Measurements from ENCODE around the gene PITPNM3. TPM values are rescaled to one million over a fixed set of nuclear protein-coding genes. Genes with fewer than 3 reads are reported as not detected.

The PITPNM3 gene
- total RNA-seq, 2 experiments from 2014 or later: 0.38 to 0.67 TPM

GRCh38 chr17:6546069-6546718 is 10.2 kb downstream of the PITPNM3 start:
- H3K4me3 Mint-ChIP-seq: no peak overlapping the region
- intact Hi-C loops (cut with micrococcal nuclease): loop anchor here (5.0 kb wide), 1 partner anchor 74 kb away; no protein-coding TSS in a partner anchor

GRCh38 chr17:6545291-6545690 is 11.1 kb downstream of the PITPNM3 start:
- CTCF ChIA-PET: no interaction called here
- no peaks in the 10 kb centered on the region for H3K36me3 Mint-ChIP-seq (ENCODE audit: low read depth)
- peaks cover 2% of the 10 kb centered on the region for H3K27me3 Mint-ChIP-seq (ENCODE audit: low read depth)
- no peak overlapping the region for H3K4me3 Mint-ChIP-seq
- no peaks in the 10 kb centered on the region for H3K9me3 Mint-ChIP-seq
- DNase-seq: no peak
- H3K27ac Mint-ChIP-seq: no peak overlapping the region
- intact Hi-C loops (cut with micrococcal nuclease): loop anchor here (5.0 kb wide), 1 partner anchor 73 kb away; no protein-coding TSS in a partner anchor
- peaks cover 8% of the 10 kb centered on the region for H3K4me1 Mint-ChIP-seq (ENCODE audit: low read depth)

More at GRCh38 chr17:6546069-6546718, 10.2 kb downstream of the PITPNM3 start:
- Mint-ChIP-seq H3K9me3 (no peaks in the 10 kb centered on the region), H3K27me3 (ENCODE audit: low read depth) (peaks cover 2% of the 10 kb centered on the region), H3K4me1 (ENCODE audit: low read depth) (peaks cover 8% of the 10 kb centered on the region), H3K36me3 (ENCODE audit: low read depth) (no peaks in the 10 kb centered on the region), H3K27ac (no peak overlapping the region)
- DNase-seq: no peak
- CTCF ChIA-PET: no interaction called here

GRCh38 chr17:6544011-6544370 is 12.4 kb downstream of the PITPNM3 start:
- H3K27me3 Mint-ChIP-seq (ENCODE audit: low read depth): peaks cover 2% of the 10 kb centered on the region
- intact Hi-C loops (cut with micrococcal nuclease): no loop called here
- no peak overlapping the region for H3K4me3 Mint-ChIP-seq
- peaks cover 8% of the 10 kb centered on the region for H3K4me1 Mint-ChIP-seq (ENCODE audit: low read depth)
- H3K27ac Mint-ChIP-seq: no peak overlapping the region
- no peak for DNase-seq
- peaks cover 2% of the 10 kb centered on the region for H3K36me3 Mint-ChIP-seq (ENCODE audit: low read depth)
- H3K9me3 Mint-ChIP-seq: no peaks in the 10 kb centered on the region
- CTCF ChIA-PET: no interaction called here

- Mint-ChIP-seq H3K27ac (no peak overlapping the region), H3K27me3 (ENCODE audit: low read depth) (peaks cover 2% of the 10 kb centered on the region), H3K36me3 (ENCODE audit: low read depth) (peaks cover 2% of the 10 kb centered on the region), H3K9me3 (no peaks in the 10 kb centered on the region), H3K4me1 (ENCODE audit: low read depth) (peaks cover 3% of the 10 kb centered on the region), H3K4me3 (no peak overlapping the region)
- intact Hi-C loops (cut with micrococcal nuclease): no loop called here
- CTCF ChIA-PET: no interaction called here
- DNase-seq: no peak
These were observed 13.0 kb downstream of the PITPNM3 start for GRCh38 chr17:6543079-6544010.

GRCh38 chr17:6542577-6542976 is 13.8 kb downstream of the PITPNM3 start:
- Mint-ChIP-seq H3K27ac (no peak overlapping the region), H3K9me3 (no peaks in the 10 kb centered on the region), H3K4me1 (ENCODE audit: low read depth) (no peaks in the 10 kb centered on the region), H3K36me3 (ENCODE audit: low read depth) (peaks cover 2% of the 10 kb centered on the region), H3K4me3 (no peak overlapping the region), H3K27me3 (ENCODE audit: low read depth) (peaks cover 2% of the 10 kb centered on the region)
- CTCF ChIA-PET: no interaction called here
- no peak for DNase-seq
- intact Hi-C loops (cut with micrococcal nuclease): no loop called here

GRCh38 chr17:6541886-6542285 is 14.5 kb downstream of the PITPNM3 start:
- Mint-ChIP-seq H3K36me3 (ENCODE audit: low read depth) (peaks cover 2% of the 10 kb centered on the region), H3K27ac (no peak overlapping the region), H3K4me1 (ENCODE audit: low read depth) (no peaks in the 10 kb centered on the region), H3K4me3 (no peak overlapping the region), H3K9me3 (no peaks in the 10 kb centered on the region), H3K27me3 (ENCODE audit: low read depth) (peaks cover 2% of the 10 kb centered on the region)
- intact Hi-C loops (cut with micrococcal nuclease): no loop called here
- DNase-seq: no peak
- CTCF ChIA-PET: no interaction called here

GRCh38 chr17:6539871-6540270 is 16.5 kb downstream of the PITPNM3 start:
- Mint-ChIP-seq H3K36me3 (ENCODE audit: low read depth) (peaks cover 2% of the 10 kb centered on the region), H3K27me3 (ENCODE audit: low read depth) (peaks cover 2% of the 10 kb centered on the region), H3K9me3 (no peaks in the 10 kb centered on the region), H3K4me1 (ENCODE audit: low read depth) (no peaks in the 10 kb centered on the region), H3K4me3 (no peak overlapping the region), H3K27ac (no peak overlapping the region)
- no peak for DNase-seq
- intact Hi-C loops (cut with micrococcal nuclease): no loop called here
- CTCF ChIA-PET: no interaction called here

- peaks cover 2% of the 10 kb centered on the region for H3K36me3 Mint-ChIP-seq (ENCODE audit: low read depth)
- intact Hi-C loops (cut with micrococcal nuclease): no loop called here
- H3K27ac Mint-ChIP-seq: no peak overlapping the region
These were observed 19.7 kb downstream of the PITPNM3 start for GRCh38 chr17:6536566-6537065.

GRCh38 chr17:6536053-6536452 is 20.3 kb downstream of the PITPNM3 start:
- Mint-ChIP-seq H3K9me3 (no peaks in the 10 kb centered on the region), H3K4me3 (no peak overlapping the region), H3K36me3 (ENCODE audit: low read depth) (peaks cover 2% of the 10 kb centered on the region), H3K27me3 (ENCODE audit: low read depth) (peaks cover 3% of the 10 kb centered on the region), H3K27ac (no peak overlapping the region), H3K4me1 (ENCODE audit: low read depth) (no peaks in the 10 kb centered on the region)
- CTCF ChIA-PET: no interaction called here
- intact Hi-C loops (cut with micrococcal nuclease): no loop called here
- no peak for DNase-seq

More at GRCh38 chr17:6536566-6537065, 19.7 kb downstream of the PITPNM3 start:
- Mint-ChIP-seq H3K9me3 (no peaks in the 10 kb centered on the region), H3K4me3 (no peak overlapping the region), H3K27me3 (ENCODE audit: low read depth) (peaks cover 3% of the 10 kb centered on the region), H3K4me1 (ENCODE audit: low read depth) (no peaks in the 10 kb centered on the region)
- DNase-seq: no peak
- CTCF ChIA-PET: no interaction called here

- Mint-ChIP-seq H3K4me3 (no peak overlapping the region), H3K36me3 (ENCODE audit: low read depth) (peaks cover 2% of the 10 kb centered on the region), H3K9me3 (no peaks in the 10 kb centered on the region), H3K27me3 (ENCODE audit: low read depth) (peaks cover 3% of the 10 kb centered on the region), H3K27ac (no peak overlapping the region), H3K4me1 (ENCODE audit: low read depth) (no peaks in the 10 kb centered on the region)
- no peak for DNase-seq
- CTCF ChIA-PET: interaction anchor here (1.6 kb wide), 1 partner anchor 64 kb away, joined by 3 read pairs; no protein-coding TSS in a partner anchor
- intact Hi-C loops (cut with micrococcal nuclease): no loop called here
These were observed 21.4 kb downstream of the PITPNM3 start for GRCh38 chr17:6534846-6535514.

GRCh38 chr17:6532441-6532885 is 23.9 kb downstream of the PITPNM3 start:
- intact Hi-C loops (cut with micrococcal nuclease): no loop called here
- Mint-ChIP-seq H3K9me3 (no peaks in the 10 kb centered on the region), H3K36me3 (ENCODE audit: low read depth) (no peaks in the 10 kb centered on the region), H3K27ac (no peak overlapping the region), H3K4me3 (no peak overlapping the region), H3K4me1 (ENCODE audit: low read depth) (no peaks in the 10 kb centered on the region), H3K27me3 (ENCODE audit: low read depth) (peaks cover 3% of the 10 kb centered on the region)
- DNase-seq: no peak
- CTCF ChIA-PET: no interaction called here

- H3K4me3 Mint-ChIP-seq: no peak overlapping the region
- CTCF ChIA-PET: interaction anchor here (0.6 kb wide), 1 partner anchor 58 kb away, joined by 3 read pairs; no protein-coding TSS in a partner anchor
These were observed 24.8 kb downstream of the PITPNM3 start for GRCh38 chr17:6531575-6531974.

More at GRCh38 chr17:6531575-6531974, 24.8 kb downstream of the PITPNM3 start:
- peaks cover 3% of the 10 kb centered on the region for H3K27me3 Mint-ChIP-seq (ENCODE audit: low read depth)
- H3K4me1 Mint-ChIP-seq (ENCODE audit: low read depth): no peaks in the 10 kb centered on the region
- intact Hi-C loops (cut with micrococcal nuclease): no loop called here
- H3K36me3 Mint-ChIP-seq (ENCODE audit: low read depth): no peaks in the 10 kb centered on the region
- no peak for DNase-seq
- no peak overlapping the region for H3K27ac Mint-ChIP-seq
- H3K9me3 Mint-ChIP-seq: no peaks in the 10 kb centered on the region

All from activated naive CD4-positive, alpha-beta T cell treated with anti-CD3 and anti-CD28 coated beads for 36 hours (primary cell).